Measurements from ENCODE around the gene ADK.

The ADK gene

DNA sequence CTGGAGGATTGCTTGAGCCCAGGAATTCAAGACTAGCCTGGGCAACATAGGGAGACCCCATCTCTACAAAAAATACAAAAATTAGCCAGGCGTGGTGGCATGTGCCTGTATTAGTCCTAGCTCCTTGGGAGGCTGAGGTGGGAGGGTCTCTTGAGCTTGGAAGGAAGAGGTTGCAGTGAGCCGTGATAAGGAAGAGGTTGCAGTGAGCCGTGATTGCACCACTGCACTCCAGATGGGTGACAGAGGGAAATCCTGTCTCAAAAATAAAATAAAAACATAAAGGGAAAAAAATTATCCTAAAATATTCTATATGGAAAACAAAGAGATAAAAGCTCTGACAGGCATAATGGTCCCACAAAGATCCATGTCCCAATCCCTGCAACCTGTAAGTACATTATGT lies 587.5 kb downstream of the ADK start:
- no peak for DNase-seq (ENCODE audit: low read depth in 2 of 2)

DNA sequence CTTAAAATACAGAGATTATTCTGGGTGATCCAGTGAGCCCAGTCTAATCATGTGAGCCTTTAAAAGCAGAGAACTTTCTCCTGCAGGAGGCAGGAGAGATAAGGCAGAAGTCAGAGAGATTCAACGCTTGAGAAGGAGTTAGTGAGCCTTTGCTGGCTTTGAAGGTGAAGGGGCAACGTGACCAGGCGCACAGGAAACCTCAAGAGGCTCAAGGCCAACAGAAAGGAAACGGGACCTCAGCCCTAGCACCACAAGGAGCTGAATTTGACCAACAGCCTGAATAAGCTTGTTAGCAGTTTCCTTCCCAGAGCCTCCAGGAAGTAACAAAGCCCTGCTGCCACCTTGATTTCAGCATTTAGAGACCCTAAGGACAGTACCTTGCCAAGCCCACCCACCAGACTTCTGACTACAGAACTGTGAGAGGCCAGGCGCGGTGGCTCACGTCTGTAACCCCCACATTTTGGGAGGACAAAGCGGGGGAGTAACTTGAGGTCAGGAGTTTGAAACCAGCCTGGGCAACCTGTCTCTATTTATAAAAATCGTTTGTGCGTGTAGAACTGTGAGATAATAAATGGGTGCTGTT lies 588.1 kb downstream of the ADK start:
- DNase-seq (ENCODE audit: low read depth in 2 of 2), result no peak

DNA sequence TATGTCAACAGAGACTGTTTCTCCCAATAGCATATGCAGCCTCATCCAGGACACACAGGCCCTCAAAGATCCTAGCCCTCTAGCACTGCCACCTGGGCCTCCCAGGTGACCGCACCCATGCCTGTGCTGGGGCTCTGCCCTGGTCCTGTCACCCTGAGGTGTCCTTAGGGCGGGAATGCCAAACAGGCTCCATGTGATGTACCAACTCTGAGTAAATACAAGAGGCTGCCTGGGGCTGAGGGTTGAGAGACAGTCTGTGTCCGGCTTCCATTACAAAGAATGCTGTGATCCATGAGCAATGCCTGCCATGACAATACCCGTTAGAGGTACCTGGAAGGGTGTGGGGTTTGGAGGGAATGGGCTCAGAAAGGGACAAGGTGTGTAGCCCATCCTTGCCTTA lies 592.4 kb downstream of the ADK start:
- DNase-seq (ENCODE audit: low read depth in 2 of 2), result no peak

DNA sequence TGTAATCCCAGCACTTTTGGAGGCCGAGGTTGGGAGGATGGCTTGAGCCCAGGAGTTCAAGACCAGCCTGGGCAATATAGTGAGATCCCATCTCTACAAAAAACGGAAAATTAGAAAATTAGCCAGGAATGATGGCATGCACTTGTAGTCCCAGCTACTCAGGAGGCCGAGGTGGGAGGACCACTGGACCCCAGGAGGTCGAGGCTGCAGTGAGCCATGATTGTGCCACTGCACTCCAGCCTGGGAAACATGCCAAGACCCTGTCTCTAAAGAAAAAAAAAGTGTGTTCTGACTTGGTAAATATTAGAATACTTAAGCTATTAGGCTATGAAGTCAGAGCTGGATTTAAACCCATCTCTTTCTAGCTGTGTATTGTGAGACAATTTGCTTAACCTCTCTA lies 594.4 kb downstream of the ADK start:
- no peak for DNase-seq (ENCODE audit: low read depth in 2 of 2)

DNA sequence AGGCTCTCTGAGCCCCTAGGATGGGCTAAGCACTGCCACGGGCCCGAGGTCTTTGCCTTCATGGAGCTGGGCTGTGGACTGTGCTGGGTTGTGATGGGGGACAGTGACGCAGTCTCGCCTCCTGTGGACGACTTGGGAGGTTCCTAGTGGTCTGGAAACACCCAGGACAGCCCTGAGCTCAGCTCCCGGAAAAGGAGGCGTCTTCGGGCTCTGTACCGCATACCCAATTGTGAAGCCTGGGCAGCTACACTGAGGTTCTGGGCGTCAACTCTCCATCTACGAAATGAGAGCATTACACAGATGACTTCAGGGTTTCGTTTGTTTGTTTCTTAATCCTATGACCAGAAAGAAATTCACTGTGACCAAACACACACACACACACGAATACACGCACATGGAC lies 595.8 kb downstream of the ADK start:
- DNase-seq (ENCODE audit: low read depth in 2 of 2), result no peak

DNA sequence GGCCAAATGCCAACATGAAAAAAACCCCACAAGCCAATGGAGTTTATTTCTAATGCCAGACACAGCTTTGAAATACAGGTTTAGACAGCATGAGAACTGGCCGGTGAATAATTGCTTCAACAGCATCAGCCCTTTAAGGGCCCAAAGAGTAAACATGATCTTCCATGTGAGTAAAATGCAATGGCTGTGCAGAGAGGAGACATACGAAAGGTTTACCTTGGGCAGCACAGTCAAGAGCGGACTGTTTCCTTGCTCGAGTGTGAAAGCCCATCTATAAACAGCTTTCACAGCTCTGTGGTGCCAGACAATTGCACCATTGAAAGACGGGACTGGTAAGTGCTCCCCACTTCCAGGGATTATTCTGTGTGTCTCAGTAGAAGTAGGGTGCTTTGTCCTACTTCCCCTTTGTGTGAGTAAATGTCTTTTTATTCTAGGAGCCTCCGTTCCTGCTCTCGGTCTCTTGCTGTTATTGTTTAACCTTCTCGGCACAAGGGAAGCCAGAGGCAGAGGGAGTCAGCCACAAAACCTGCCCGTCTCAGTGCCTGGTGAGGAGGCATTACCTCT lies 597.5 kb downstream of the ADK start:
- DNase-seq (ENCODE audit: low read depth in 2 of 2), result no peak

DNA sequence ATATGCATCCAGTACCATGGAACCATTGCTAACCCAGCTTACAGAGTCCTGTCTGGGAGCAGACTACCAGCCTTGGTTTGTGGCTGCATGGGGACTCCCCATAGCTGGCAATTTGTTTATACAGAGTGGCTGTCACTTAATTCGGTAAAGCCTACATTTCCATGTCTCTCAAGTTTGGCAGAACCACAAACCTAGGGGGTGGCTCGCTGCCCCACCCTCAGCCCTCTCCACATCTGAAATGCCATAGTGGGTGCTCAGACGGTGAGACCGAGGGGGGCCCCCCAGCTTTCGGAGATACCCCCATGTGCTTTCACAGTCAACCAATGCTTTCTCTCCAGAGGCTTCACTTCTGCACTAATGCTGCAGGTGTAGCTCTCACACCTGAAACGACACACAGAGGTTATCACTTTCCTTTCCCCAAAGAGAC lies 599.8 kb downstream of the ADK start:
- no peak for DNase-seq (ENCODE audit: low read depth in 2 of 2)

DNA sequence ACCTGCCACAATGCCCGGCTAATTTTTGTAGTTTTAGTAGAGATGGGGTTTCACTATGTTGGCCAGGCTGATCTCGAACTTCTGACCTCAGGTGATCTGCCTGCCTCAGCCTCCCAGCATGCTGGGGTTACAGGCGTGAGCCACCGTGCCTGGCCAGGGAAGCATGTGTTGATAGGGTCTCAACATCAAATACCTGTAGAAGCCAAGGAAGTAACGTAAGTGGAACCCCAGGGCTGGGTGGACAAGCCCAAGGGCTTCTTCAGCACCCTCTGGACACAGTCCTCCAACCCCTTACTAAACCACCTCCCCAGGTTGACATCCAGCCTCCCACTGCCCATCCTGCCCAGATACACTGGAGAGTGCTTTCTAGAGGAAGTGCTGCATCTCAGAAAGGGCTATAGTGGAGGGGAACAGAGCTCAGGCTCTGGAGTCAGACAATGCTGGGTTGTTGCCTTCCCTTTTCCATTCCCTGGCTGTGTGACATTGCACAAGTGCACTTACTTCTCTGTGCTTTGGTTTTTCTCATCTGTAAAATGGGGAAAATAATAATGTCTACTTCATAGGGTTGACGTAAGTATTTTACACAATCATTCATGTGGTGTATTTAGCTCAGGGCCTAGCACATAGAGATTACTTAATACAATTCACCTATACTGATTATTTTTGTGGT lies 601.5 kb downstream of the ADK start:
- DNase-seq (ENCODE audit: low read depth in 2 of 2), result no peak

DNA sequence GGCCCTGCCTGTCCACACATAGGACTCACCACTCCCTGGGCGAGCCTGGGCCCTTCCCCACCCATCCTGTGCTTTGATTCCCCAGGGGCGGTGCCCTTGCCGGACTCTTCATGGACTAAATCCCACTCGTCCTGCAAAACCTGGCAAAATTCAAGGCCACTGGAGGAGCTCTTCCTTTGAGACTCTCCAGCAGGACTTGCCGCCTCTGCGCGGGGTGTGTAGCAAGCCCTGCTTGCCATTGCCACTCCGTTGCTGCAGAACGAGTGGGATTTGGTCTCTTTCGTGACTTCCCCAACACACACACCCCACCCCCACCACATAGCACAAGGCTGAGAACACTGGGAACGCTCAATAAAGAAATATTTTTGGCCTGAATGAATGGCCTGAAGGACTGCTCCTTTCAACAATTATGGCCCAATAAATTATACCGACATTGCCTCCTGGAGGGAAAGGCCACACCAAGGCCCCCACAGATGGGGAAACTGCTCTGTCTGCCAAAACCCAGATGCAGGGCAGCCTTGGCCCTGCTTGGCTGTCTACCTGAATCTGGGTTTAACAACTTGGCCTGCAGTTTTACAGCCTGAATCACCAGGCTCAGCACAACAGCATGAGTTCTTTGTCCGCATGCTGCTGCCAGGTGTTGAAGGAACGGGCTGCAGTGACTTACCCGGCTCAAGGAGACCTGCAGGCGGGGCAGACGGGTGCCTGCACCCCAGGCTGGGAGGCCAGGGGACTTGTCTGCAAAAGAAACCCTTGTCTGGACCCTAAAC lies 602.6 kb downstream of the ADK start:
- no peak for DNase-seq (ENCODE audit: low read depth in 2 of 2)

DNA sequence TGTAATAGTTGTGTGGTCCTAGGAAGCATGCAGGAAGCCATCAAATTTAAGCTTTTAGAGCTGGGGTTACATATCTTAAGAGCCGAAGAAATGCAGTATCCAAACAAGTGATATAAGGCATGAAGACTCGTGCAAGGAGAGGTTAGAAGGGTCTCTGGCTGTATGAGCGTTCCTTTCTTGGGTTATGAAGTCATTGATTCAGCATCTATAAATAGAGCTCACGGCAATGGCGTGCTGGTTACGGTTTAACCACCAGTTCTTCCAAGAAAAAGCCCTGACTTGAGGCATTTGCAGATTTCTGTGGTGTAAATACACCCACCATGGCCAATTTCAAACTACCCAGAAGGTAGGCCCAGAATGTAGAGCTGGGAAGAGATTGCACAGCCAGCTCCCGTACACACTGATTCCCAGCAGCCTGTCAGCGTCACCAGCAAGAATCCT lies 603.4 kb downstream of the ADK start:
- no peak for DNase-seq (ENCODE audit: low read depth in 2 of 2)

DNA sequence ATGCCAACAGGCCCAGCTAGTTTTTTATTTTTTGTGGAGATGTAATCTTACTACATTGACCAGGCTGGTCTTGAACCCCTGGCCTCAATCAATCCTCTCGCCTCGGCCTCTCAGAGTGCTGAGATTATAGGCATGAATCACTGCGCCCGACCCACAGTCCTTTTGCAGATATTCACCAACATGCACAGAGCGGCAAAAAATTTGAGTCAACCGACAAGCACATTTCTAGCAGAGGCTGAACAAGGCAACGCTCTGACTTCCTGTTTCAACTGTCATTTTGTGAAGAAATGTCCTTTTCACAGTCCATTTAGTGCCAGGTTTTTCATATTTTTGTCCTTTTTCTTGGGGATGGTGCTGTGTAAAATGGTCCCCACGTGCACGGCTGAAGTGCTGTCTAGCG lies 604.3 kb downstream of the ADK start:
- no peak for DNase-seq (ENCODE audit: low read depth in 2 of 2)

Data from stimulated activated CD8-positive, alpha-beta memory T cell treated with anti-CD3 and anti-CD28 coated beads, Interleukin-15, amount 100 ng/mL, for 4 hours (primary cell).